Activated T-cell treated with anti-CD3 and anti-CD28 coated beads, Interleukin-2, amount 50 U/mL, for 1 hour (primary cell): Measurements from ENCODE around the gene ASIC3.

ENCODE experiments used
- DNase-seq: peaks from one replicate; pipeline ENCODE4 v3.0.0-alpha.2; 2020

ASIC3 gene

GRCh38 chr7:151057989-151058780, 9.9 kb downstream of the ASIC3 start:
- peak; percentile 96 for DNase-seq

- DNase-seq, result no peak
Measured at GRCh38 chr7:151058781-151059366, 10.5 kb downstream of the ASIC3 start.

- peak; percentile 82 for DNase-seq
Measured at GRCh38 chr7:151059367-151060112, 11.2 kb downstream of the ASIC3 start, which contains the start of gene SLC4A2. SLC4A2 (plus strand) TSS chr7:151059589; CDS start chr7:151061988, 2,399 bp downstream.

GRCh38 chr7:151060113-151060415, 11.7 kb downstream of the ASIC3 start:
- no peak for DNase-seq

- DNase-seq, result no peak
Measured at GRCh38 chr7:151060416-151061212, 12.3 kb downstream of the ASIC3 start.

GRCh38 chr7:151061213-151062110, 13.1 kb downstream of the ASIC3 start:
- DNase-seq, result no peak

- no peak for DNase-seq
Measured at GRCh38 chr7:151062111-151062398, 13.7 kb downstream of the ASIC3 start.

- DNase-seq, result no peak
Measured at GRCh38 chr7:151062399-151063211, 14.3 kb downstream of the ASIC3 start.

- no peak for DNase-seq
Measured at GRCh38 chr7:151063212-151063561, 14.9 kb downstream of the ASIC3 start.

- DNase-seq, result no peak
Measured at GRCh38 chr7:151064454-151064853, 16.1 kb downstream of the ASIC3 start.

GRCh38 chr7:151064993-151065392, 16.7 kb downstream of the ASIC3 start:
- no peak for DNase-seq

GRCh38 chr7:151065516-151065915, 17.2 kb downstream of the ASIC3 start:
- no peak for DNase-seq

GRCh38 chr7:151066273-151066974, 18.1 kb downstream of the ASIC3 start:
- DNase-seq, result no peak

GRCh38 chr7:151068069-151068773, 19.9 kb downstream of the ASIC3 start:
- DNase-seq, result no peak

GRCh38 chr7:151069841-151070573, 21.7 kb downstream of the ASIC3 start:
- no peak for DNase-seq

- DNase-seq, result no peak
Measured at GRCh38 chr7:151070574-151070960, 22.2 kb downstream of the ASIC3 start.

- no peak for DNase-seq
Measured at GRCh38 chr7:151071032-151071866, 22.9 kb downstream of the ASIC3 start.

- DNase-seq, result no peak
Measured at GRCh38 chr7:151073990-151074389, 25.7 kb downstream of the ASIC3 start.
